ENCODE results near the gene IDUA. TPM values are rescaled to one million over a fixed set of nuclear protein-coding genes. Genes with fewer than 3 reads are reported as not detected.
"Not testable (repeated sequence)": the region's sequence is repeated elsewhere in the genome, so short reads cannot be mapped to it uniquely, and the experiment has no call there.

Gene IDUA
- total RNA-seq (11.4 TPM), polyA plus RNA-seq (ENCODE audit: insufficient read depth in 1 of 8, insufficient read length in 8 of 8, low replicate concordance in 1 of 8) (10 to 100 TPM; 11.5 to 21.0 (median 14.4) TPM)
- long read RNA-seq, donor 1, partial matches to known transcripts: 0 of 1 reads
- long read RNA-seq, donor 1, other reads (novel, unspliced or antisense): 0 of 1 reads
- long read RNA-seq, donor 2: 0 reads
- long read RNA-seq, donor 3: 0 reads
- long read RNA-seq, donor 4: 0 reads
- long read RNA-seq, donor 5, partial matches to known transcripts: 0 of 3 reads
- long read RNA-seq, donor 5, other reads (novel, unspliced or antisense): 0 of 3 reads
- long read RNA-seq, donor 6, partial matches to known transcripts: 0 of 2 reads
- long read RNA-seq, donor 6, other reads (novel, unspliced or antisense): 0 of 2 reads
- long read RNA-seq, donor 7, partial matches to known transcripts: 0 of 1 reads
- long read RNA-seq, donor 7, other reads (novel, unspliced or antisense): 0 of 1 reads
- long read RNA-seq, donor 8: 0 reads
- long read RNA-seq, donor 9, partial matches to known transcripts: 0 of 1 reads
- long read RNA-seq, donor 9, other reads (novel, unspliced or antisense): 0 of 1 reads
- long read RNA-seq, donor 10: 0 reads
- long read RNA-seq, donor 11, partial matches to known transcripts: 0 of 2 reads
- long read RNA-seq, donor 11, other reads (novel, unspliced or antisense): 0 of 2 reads

DNA sequence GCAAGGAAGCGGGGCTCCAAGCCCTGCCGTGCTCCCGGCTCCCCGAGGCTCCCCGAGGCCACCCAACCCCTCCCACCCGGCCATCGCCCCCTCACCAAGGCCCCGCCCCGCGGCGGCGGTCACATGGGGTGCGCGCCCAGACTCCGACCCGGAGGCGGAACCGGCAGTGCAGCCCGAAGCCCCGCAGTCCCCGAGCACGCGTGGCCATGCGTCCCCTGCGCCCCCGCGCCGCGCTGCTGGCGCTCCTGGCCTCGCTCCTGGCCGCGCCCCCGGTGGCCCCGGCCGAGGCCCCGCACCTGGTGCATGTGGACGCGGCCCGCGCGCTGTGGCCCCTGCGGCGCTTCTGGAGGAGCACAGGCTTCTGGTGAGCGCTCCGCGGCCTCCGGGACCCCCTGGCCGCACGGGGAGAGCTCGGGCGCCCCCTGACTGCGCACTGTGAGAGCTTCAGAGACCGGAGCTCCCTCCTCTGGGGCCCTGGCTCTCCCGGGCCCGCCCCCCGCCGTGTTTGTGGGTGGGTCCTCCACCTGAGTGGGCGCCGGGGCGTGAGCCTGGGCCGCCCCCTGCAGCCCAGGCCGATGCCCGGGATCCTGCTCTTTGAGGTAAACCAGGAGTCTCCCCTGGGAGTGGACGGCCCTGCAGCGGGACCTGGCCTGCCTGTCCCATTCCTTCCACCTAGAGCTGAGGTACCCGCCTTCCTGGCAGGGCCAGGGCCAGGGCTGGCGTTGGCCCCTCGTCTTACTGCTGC, at the start of gene IDUA:
Gene IDUA, plus strand, starts transcription at position 166 of the 745 bp plus-strand sequence. Its CDS starts 41 bp downstream, at position 207.
- H3K27ac ChIP-seq (ENCODE audit: low read length): peak within 1 kb of the TSS; percentile 31
- no peaks in the 10 kb centered on the region for H3K27me3 ChIP-seq (ENCODE audit: control insufficient read depth, insufficient read depth, low read length)
- H3K9me3 ChIP-seq (replicated peaks; ENCODE audit: control insufficient read depth, low read depth, low read length): no peaks in the 10 kb centered on the region
- H3K4me1 ChIP-seq (ENCODE audit: control insufficient read depth, insufficient read depth, low read length): peaks cover 19% of the 10 kb centered on the region
- H3K4me3 ChIP-seq (ENCODE audit: low read length): peak within 1 kb of the TSS; percentile 64
- DNase-seq: peak; percentile 85
- H3K36me3 ChIP-seq (ENCODE audit: control insufficient read depth, insufficient read depth, low read length): peaks cover 10% of the 10 kb centered on the region
- 1% methylated on average over 69 of the region's 69 CpGs for WGBS (ENCODE audit: insufficient coverage)

GRCh38 chr4:939508-939907, 47.3 kb upstream of the IDUA start:
- not testable (repeated sequence) for DNase-seq; H3K9me3 ChIP-seq (replicated peaks; ENCODE audit: control insufficient read depth, low read depth, low read length); H3K4me3 ChIP-seq (ENCODE audit: low read length); H3K4me1 ChIP-seq (ENCODE audit: control insufficient read depth, insufficient read depth, low read length); H3K36me3 ChIP-seq (ENCODE audit: control insufficient read depth, insufficient read depth, low read length); H3K27ac ChIP-seq (ENCODE audit: low read length); H3K27me3 ChIP-seq (ENCODE audit: control insufficient read depth, insufficient read depth, low read length)
- no CpG with 5 or more reads among the region's 4 CpGs for WGBS (ENCODE audit: insufficient coverage)

DNA sequence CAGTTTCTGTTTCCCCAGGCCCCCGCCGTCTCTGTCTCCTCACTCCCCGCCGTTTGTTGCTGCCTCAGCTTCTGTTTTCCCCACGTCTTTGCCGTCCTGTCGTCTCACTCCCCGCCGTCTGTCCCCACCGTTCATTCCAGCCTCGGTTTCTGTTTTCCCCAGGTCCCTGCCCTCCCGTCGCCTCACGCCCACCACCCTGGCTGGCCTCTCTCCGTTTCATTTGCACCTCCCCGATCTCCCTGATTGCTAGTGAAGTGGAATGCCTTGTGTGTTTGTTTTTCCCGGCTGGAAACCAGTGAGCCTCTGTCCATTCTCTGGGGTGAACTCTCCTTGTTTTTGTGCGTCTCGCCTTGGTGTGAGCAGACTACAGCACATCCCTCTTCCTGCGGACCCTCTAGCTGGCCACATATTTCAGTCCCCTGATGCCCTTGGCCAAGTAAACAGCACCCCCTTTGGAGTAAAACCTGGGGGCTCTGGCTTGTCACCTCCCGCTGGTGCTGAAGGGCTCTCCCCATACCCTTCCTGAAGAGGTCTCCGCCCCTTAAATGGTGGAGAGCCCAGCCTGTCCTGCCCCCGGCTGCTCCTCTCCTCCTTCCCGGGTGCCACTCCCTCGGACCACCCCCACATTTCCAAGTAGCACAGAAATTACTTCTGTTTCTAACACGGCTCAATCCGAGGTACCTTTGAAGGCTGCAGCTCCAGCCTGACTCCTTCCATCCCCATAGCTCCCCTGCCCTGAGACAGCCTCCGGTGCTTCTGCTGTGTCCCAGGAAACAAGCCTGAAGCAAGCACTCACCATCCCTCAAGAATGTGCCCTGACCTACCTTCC, 41.4 kb upstream of the IDUA start:
- no peak for DNase-seq
- WGBS (ENCODE audit: insufficient coverage): 24% methylated on average over 23 of the region's 28 CpGs
- Histone ChIP-seq H3K4me1 (ENCODE audit: control insufficient read depth, insufficient read depth, low read length) (peaks cover 3% of the 10 kb centered on the region), H3K36me3 (ENCODE audit: control insufficient read depth, insufficient read depth, low read length) (no peaks in the 10 kb centered on the region), H3K9me3 (replicated peaks; ENCODE audit: control insufficient read depth, low read depth, low read length) (no peaks in the 10 kb centered on the region), H3K4me3 (ENCODE audit: low read length) (no peak overlapping the region), H3K27me3 (ENCODE audit: control insufficient read depth, insufficient read depth, low read length) (peaks cover 9% of the 10 kb centered on the region), H3K27ac (ENCODE audit: low read length) (no peak overlapping the region)

- Histone ChIP-seq H3K27me3 (ENCODE audit: control insufficient read depth, insufficient read depth, low read length) (peaks cover 9% of the 10 kb centered on the region), H3K4me1 (ENCODE audit: control insufficient read depth, insufficient read depth, low read length) (peaks cover 4% of the 10 kb centered on the region), H3K4me3 (ENCODE audit: low read length) (no peak overlapping the region), H3K9me3 (replicated peaks; ENCODE audit: control insufficient read depth, low read depth, low read length) (no peaks in the 10 kb centered on the region), H3K36me3 (ENCODE audit: control insufficient read depth, insufficient read depth, low read length) (no peaks in the 10 kb centered on the region), H3K27ac (ENCODE audit: low read length) (no peak overlapping the region)
- WGBS (ENCODE audit: insufficient coverage): 65% methylated on average over 9 of the region's 9 CpGs
- DNase-seq: no peak
These were observed 40.8 kb upstream of the IDUA start for GRCh38 chr4:946103-946450.

- WGBS (ENCODE audit: insufficient coverage): 66% methylated on average over 62 of the region's 62 CpGs
- Histone ChIP-seq H3K36me3 (ENCODE audit: control insufficient read depth, insufficient read depth, low read length) (no peaks in the 10 kb centered on the region), H3K27ac (ENCODE audit: low read length) (no peak overlapping the region), H3K4me1 (ENCODE audit: control insufficient read depth, insufficient read depth, low read length) (peaks cover 10% of the 10 kb centered on the region), H3K27me3 (ENCODE audit: control insufficient read depth, insufficient read depth, low read length) (peaks cover 9% of the 10 kb centered on the region), H3K4me3 (ENCODE audit: low read length) (no peak overlapping the region), H3K9me3 (replicated peaks; ENCODE audit: control insufficient read depth, low read depth, low read length) (no peaks in the 10 kb centered on the region)
- no peak for DNase-seq
These were observed 40.0 kb upstream of the IDUA start for GRCh38 chr4:946517-947471.

DNA sequence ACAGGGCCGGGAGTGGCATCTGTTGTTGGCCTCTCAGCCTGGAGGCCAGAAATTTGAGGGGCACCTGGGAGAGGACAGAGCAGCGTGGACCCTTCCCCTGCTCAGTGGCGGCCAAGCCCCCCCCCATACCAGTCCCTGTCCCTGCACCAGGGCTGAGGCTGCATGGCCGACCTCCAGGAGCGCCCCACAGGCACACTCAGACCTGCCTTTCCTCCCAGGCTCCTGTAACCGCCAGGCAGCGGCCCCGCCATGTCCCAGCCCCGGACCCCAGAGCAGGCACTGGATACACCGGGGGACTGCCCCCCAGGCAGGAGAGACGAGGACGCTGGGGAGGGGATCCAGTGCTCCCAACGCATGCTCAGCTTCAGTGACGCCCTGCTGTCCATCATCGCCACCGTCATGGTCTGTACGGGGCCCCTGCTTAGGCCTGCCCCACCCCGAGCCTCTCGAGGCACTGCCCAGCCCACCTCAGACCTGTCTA, 39.3 kb upstream of the IDUA start:
- peaks cover 9% of the 10 kb centered on the region for H3K27me3 ChIP-seq (ENCODE audit: control insufficient read depth, insufficient read depth, low read length)
- no peaks in the 10 kb centered on the region for H3K9me3 ChIP-seq (replicated peaks; ENCODE audit: control insufficient read depth, low read depth, low read length)
- H3K27ac ChIP-seq (ENCODE audit: low read length): no peak overlapping the region
- no peak overlapping the region for H3K4me3 ChIP-seq (ENCODE audit: low read length)
- H3K36me3 ChIP-seq (ENCODE audit: control insufficient read depth, insufficient read depth, low read length): no peaks in the 10 kb centered on the region
- DNase-seq: no peak
- WGBS (ENCODE audit: insufficient coverage): 87% methylated on average over 18 of the region's 19 CpGs
- peaks cover 14% of the 10 kb centered on the region for H3K4me1 ChIP-seq (ENCODE audit: control insufficient read depth, insufficient read depth, low read length)

GRCh38 chr4:948101-948935, 38.5 kb upstream of the IDUA start:
- Histone ChIP-seq H3K4me1 (ENCODE audit: control insufficient read depth, insufficient read depth, low read length) (peaks cover 14% of the 10 kb centered on the region), H3K4me3 (ENCODE audit: low read length) (no peak overlapping the region), H3K27me3 (ENCODE audit: control insufficient read depth, insufficient read depth, low read length) (peaks cover 9% of the 10 kb centered on the region), H3K9me3 (replicated peaks; ENCODE audit: control insufficient read depth, low read depth, low read length) (no peaks in the 10 kb centered on the region), H3K36me3 (ENCODE audit: control insufficient read depth, insufficient read depth, low read length) (peaks cover 5% of the 10 kb centered on the region), H3K27ac (ENCODE audit: low read length) (no peak overlapping the region)
- no peak for DNase-seq
- WGBS (ENCODE audit: insufficient coverage): 61% methylated on average over 31 of the region's 33 CpGs

DNA sequence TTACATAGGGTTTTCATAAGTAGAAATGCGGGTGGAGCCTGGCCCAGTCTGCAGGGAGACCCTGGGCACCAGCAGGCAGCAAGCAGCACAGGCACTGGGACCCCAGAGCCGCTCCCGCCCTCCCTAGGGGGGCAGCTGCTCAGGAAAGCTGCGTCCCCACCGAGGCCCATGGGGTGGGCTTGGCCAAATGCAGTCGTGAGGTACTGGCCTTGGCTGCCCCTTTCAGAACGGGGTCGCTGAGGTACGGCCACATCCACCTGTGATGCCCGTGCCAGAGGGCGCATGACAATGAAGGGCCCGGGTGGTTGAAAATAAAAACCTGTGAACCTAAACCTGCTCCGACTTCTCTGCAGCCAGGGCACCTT, 37.9 kb upstream of the IDUA start:
- H3K36me3 ChIP-seq (ENCODE audit: control insufficient read depth, insufficient read depth, low read length): peaks cover 5% of the 10 kb centered on the region
- H3K4me3 ChIP-seq (ENCODE audit: low read length): no peak overlapping the region
- no peak for DNase-seq
- H3K27me3 ChIP-seq (ENCODE audit: control insufficient read depth, insufficient read depth, low read length): peaks cover 9% of the 10 kb centered on the region
- no peak overlapping the region for H3K27ac ChIP-seq (ENCODE audit: low read length)
- no peaks in the 10 kb centered on the region for H3K9me3 ChIP-seq (replicated peaks; ENCODE audit: control insufficient read depth, low read depth, low read length)
- peaks cover 14% of the 10 kb centered on the region for H3K4me1 ChIP-seq (ENCODE audit: control insufficient read depth, insufficient read depth, low read length)
- WGBS (ENCODE audit: insufficient coverage): 83% methylated on average over 13 of the region's 13 CpGs

Data from muscle of leg (tissue), 16 donors.